Activated CD4-positive, alpha-beta memory T cell treated with anti-CD3 and anti-CD28 coated beads, Interleukin-2, amount 10 ng/mL, durations not matched to agents 7 days and 5 days (primary cell): ENCODE results near the gene SNRPD1. TPM values are rescaled to one million over a fixed set of nuclear protein-coding genes. Genes with fewer than 3 reads are reported as not detected.
A peak's percentile ranks its signal among the peaks of the same experiment; 100 is the strongest.
"Not testable (repeated sequence)": the region's sequence is repeated elsewhere in the genome, so short reads cannot be mapped to it uniquely, and the experiment has no call there.

ENCODE experiments used
- CTCF ChIA-PET: fragments of 350-600 bp; sonication (Branson Sonifier 250); formaldehyde crosslinking; loops from one replicate; lab custom pipeline; 2021; ENCODE audit warnings: antibody characterized with exemption, inconsistent platforms; lab: Charles Lee
- POLR2A ChIA-PET: fragments of 350-600 bp; sonication (Branson Sonifier 250); formaldehyde crosslinking; loops from one replicate; lab custom pipeline; 2021; ENCODE audit warnings: antibody characterized with exemption; lab: Charles Lee
- DNase-seq: peaks from one replicate; pipeline ENCODE4 v3.0.0-alpha.2; 2020
- H3K27ac Mint-ChIP-seq: one replicate; pipeline ENCODE4 v1.8.0; 2021; ENCODE audit warnings: mild to moderate bottlenecking, mixed read lengths
- H3K27me3 Mint-ChIP-seq: one replicate; pipeline ENCODE4 v1.8.0; 2021; ENCODE audit warnings: mixed read lengths
- H3K36me3 Mint-ChIP-seq: one replicate; pipeline ENCODE4 v1.8.0; 2021; ENCODE audit warnings: low read depth, mixed read lengths
- H3K4me1 Mint-ChIP-seq: one replicate; pipeline ENCODE4 v1.8.0; 2021; ENCODE audit warnings: mixed read lengths
- H3K4me3 Mint-ChIP-seq: one replicate; pipeline ENCODE4 v1.8.0; 2021; ENCODE audit warnings: mild to moderate bottlenecking, mixed read lengths
- H3K9me3 Mint-ChIP-seq: one replicate; pipeline ENCODE4 v1.8.0; 2021; ENCODE audit warnings: mixed read lengths
- total RNA-seq, 2 experiments: library from RNA; stranded (reverse); gene quantifications; one replicate each; pipeline ENCODE4 v1.2.3, GENCODE V29; 2021

The SNRPD1 gene
- total RNA-seq, 2 experiments from 2014 or later: 96.6 to 97.5 TPM

- POLR2A ChIA-PET: interaction anchor here (4.8 kb wide), 1 partner anchor 9 kb away, joined by 178 read pairs; the partner anchor contains the start of gene SNRPD1
- DNase-seq: no peak
- H3K9me3 Mint-ChIP-seq: no peaks in the 10 kb centered on the region
- H3K27me3 Mint-ChIP-seq: no peaks in the 10 kb centered on the region
- H3K27ac Mint-ChIP-seq: peak overlapping the region; percentile 24
- no peaks in the 10 kb centered on the region for H3K36me3 Mint-ChIP-seq
- H3K4me1 Mint-ChIP-seq: peaks cover 32% of the 10 kb centered on the region
- H3K4me3 Mint-ChIP-seq: peak overlapping the region; percentile 30
- CTCF ChIA-PET: interaction anchor here (0.7 to 5.9 kb wide), 2 partner anchors 9 to 29 kb away, joined by 4 to 162 read pairs; partner anchors contain the start of gene SNRPD1
Observed at GRCh38 chr18:21602299-21602587, 9.9 kb upstream of the SNRPD1 start.

GRCh38 chr18:21604671-21605070, 7.4 kb upstream of the SNRPD1 start:
- Mint-ChIP-seq H3K27me3 (no peaks in the 10 kb centered on the region), H3K9me3 (no peaks in the 10 kb centered on the region), H3K4me1 (peaks cover 19% of the 10 kb centered on the region), H3K4me3 (no peak overlapping the region), H3K27ac (no peak overlapping the region), H3K36me3 (no peaks in the 10 kb centered on the region)
- no peak for DNase-seq
- CTCF ChIA-PET: no interaction called here
- POLR2A ChIA-PET: interaction anchor here (0.9 kb wide), 1 partner anchor 13 kb away, joined by 3 read pairs; no protein-coding TSS in a partner anchor

GRCh38 chr18:21605213-21605612, 6.9 kb upstream of the SNRPD1 start:
- no peak overlapping the region for H3K4me3 Mint-ChIP-seq
- POLR2A ChIA-PET: interaction anchor here (0.9 kb wide), 1 partner anchor 13 kb away, joined by 3 read pairs; no protein-coding TSS in a partner anchor
- peaks cover 19% of the 10 kb centered on the region for H3K4me1 Mint-ChIP-seq
- no peaks in the 10 kb centered on the region for H3K36me3 Mint-ChIP-seq
- no peak overlapping the region for H3K27ac Mint-ChIP-seq
- no peak for DNase-seq
- no peaks in the 10 kb centered on the region for H3K9me3 Mint-ChIP-seq
- CTCF ChIA-PET: no interaction called here
- no peaks in the 10 kb centered on the region for H3K27me3 Mint-ChIP-seq

- ChIA-PET CTCF (interaction anchor here (0.7 to 6.2 kb wide), 8 partner anchors 10 to 239 kb away, joined by 3 to 162 read pairs (median 4); partner anchors contain the start of genes ABHD3, ESCO1 and MIB1), POLR2A (interaction anchor here (0.8 to 6.6 kb wide), 13 partner anchors 10 to 136 kb away, joined by 3 to 178 read pairs (median 8); partner anchors contain the start of genes ABHD3, ESCO1 and MIB1)
- Mint-ChIP-seq H3K27ac (peak overlapping the region; percentile 94), H3K4me1 (peaks cover 34% of the 10 kb centered on the region), H3K36me3 (peaks cover 29% of the 10 kb centered on the region), H3K4me3 (peak overlapping the region; percentile 92)
- H3K9me3 Mint-ChIP-seq, H3K27me3 Mint-ChIP-seq, DNase-seq: not testable (repeated sequence)
Observed at GRCh38 chr18:21611401-21612124, 551 bp upstream of the SNRPD1 start.

GRCh38 chr18:21621640-21622039, 9.5 kb downstream of the SNRPD1 start:
- not testable (repeated sequence) for H3K9me3 Mint-ChIP-seq, H3K4me3 Mint-ChIP-seq, H3K27ac Mint-ChIP-seq, H3K27me3 Mint-ChIP-seq, DNase-seq
- CTCF ChIA-PET: interaction anchor here (1.6 kb wide), 1 partner anchor 21 kb away, joined by 4 read pairs; the partner anchor contains the start of gene ESCO1
- Mint-ChIP-seq H3K36me3 (peaks cover 48% of the 10 kb centered on the region), H3K4me1 (peaks cover 21% of the 10 kb centered on the region)
- POLR2A ChIA-PET: interaction anchor here (1.0 kb wide), 1 partner anchor 9 kb away, joined by 3 read pairs; no protein-coding TSS in a partner anchor

GRCh38 chr18:21629089-21629832, 17.1 kb downstream of the SNRPD1 start:
- Mint-ChIP-seq H3K9me3 (no peaks in the 10 kb centered on the region), H3K27me3 (no peaks in the 10 kb centered on the region), H3K4me3 (peak overlapping the region; percentile 0), H3K27ac (peak overlapping the region; percentile 71), H3K4me1 (peaks cover 21% of the 10 kb centered on the region), H3K36me3 (peaks cover 49% of the 10 kb centered on the region)
- POLR2A ChIA-PET: interaction anchor here (0.7 to 2.4 kb wide), 6 partner anchors 14 to 111 kb away, joined by 3 to 10 read pairs (median 4); partner anchors contain the start of genes ABHD3, ESCO1, MIB1 and SNRPD1
- CTCF ChIA-PET: interaction anchor here (0.8 to 5.7 kb wide), 2 partner anchors 17 to 29 kb away, joined by 3 to 24 read pairs; partner anchors contain the start of gene ESCO1
- no peak for DNase-seq

GRCh38 chr18:21632393-21632792, 20.3 kb downstream of the SNRPD1 start:
- Mint-ChIP-seq H3K27me3 (no peaks in the 10 kb centered on the region), H3K4me1 (peaks cover 19% of the 10 kb centered on the region), H3K27ac (no peak overlapping the region), H3K4me3 (no peak overlapping the region), H3K9me3 (no peaks in the 10 kb centered on the region), H3K36me3 (peaks cover 50% of the 10 kb centered on the region)
- CTCF ChIA-PET: interaction anchor here (0.7 to 5.7 kb wide), 3 partner anchors 25 to 202 kb away, joined by 3 to 24 read pairs (median 5); partner anchors contain the start of gene ESCO1
- POLR2A ChIA-PET: interaction anchor here (0.7 to 1.5 kb wide), 5 partner anchors 20 to 218 kb away, joined by 3 to 4 read pairs (median 3); partner anchors contain the start of genes ESCO1 and SNRPD1
- no peak for DNase-seq

- no peak for DNase-seq
- Mint-ChIP-seq H3K9me3 (no peaks in the 10 kb centered on the region), H3K36me3 (peaks cover 37% of the 10 kb centered on the region), H3K27me3 (no peaks in the 10 kb centered on the region), H3K4me1 (peaks cover 2% of the 10 kb centered on the region), H3K4me3 (no peak overlapping the region), H3K27ac (no peak overlapping the region)
- CTCF ChIA-PET: no interaction called here
- POLR2A ChIA-PET: no interaction called here
Observed at GRCh38 chr18:21634588-21635199, 22.6 kb downstream of the SNRPD1 start.

GRCh38 chr18:21636769-21637168, 24.7 kb downstream of the SNRPD1 start:
- ChIA-PET CTCF (no interaction called here), POLR2A (interaction anchor here (2.4 kb wide), 1 partner anchor 25 kb away, joined by 7 read pairs; the partner anchor contains the start of gene SNRPD1)
- no peak overlapping the region for H3K27ac Mint-ChIP-seq

GRCh38 chr18:21638822-21639221, 26.7 kb downstream of the SNRPD1 start:
- H3K27me3 Mint-ChIP-seq: no peaks in the 10 kb centered on the region
- ChIA-PET CTCF (interaction anchor here (1.5 kb wide), 1 partner anchor 28 kb away, joined by 3 read pairs; no protein-coding TSS in a partner anchor), POLR2A (interaction anchor here (1.1 kb wide), 1 partner anchor 102 kb away, joined by 3 read pairs; the partner anchor contains the start of gene MIB1)
- no peak for DNase-seq
- H3K27ac Mint-ChIP-seq: no peak overlapping the region
- peaks cover 31% of the 10 kb centered on the region for H3K36me3 Mint-ChIP-seq
- H3K4me3 Mint-ChIP-seq: no peak overlapping the region
- no peaks in the 10 kb centered on the region for H3K4me1 Mint-ChIP-seq
- no peaks in the 10 kb centered on the region for H3K9me3 Mint-ChIP-seq

More at GRCh38 chr18:21636769-21637168, 24.7 kb downstream of the SNRPD1 start:
- H3K4me3 Mint-ChIP-seq: no peak overlapping the region
- DNase-seq: no peak
- H3K9me3 Mint-ChIP-seq: no peaks in the 10 kb centered on the region
- H3K27me3 Mint-ChIP-seq: no peaks in the 10 kb centered on the region
- peaks cover 33% of the 10 kb centered on the region for H3K36me3 Mint-ChIP-seq
- H3K4me1 Mint-ChIP-seq: no peaks in the 10 kb centered on the region

- not testable (repeated sequence) for H3K27ac Mint-ChIP-seq, H3K27me3 Mint-ChIP-seq, H3K4me1 Mint-ChIP-seq, DNase-seq, H3K4me3 Mint-ChIP-seq, H3K9me3 Mint-ChIP-seq
- CTCF ChIA-PET: interaction anchor here (1.2 to 1.5 kb wide), 2 partner anchors 28 to 29 kb away, joined by 3 to 4 read pairs; partner anchors contain the start of gene SNRPD1
- peaks cover 22% of the 10 kb centered on the region for H3K36me3 Mint-ChIP-seq
- POLR2A ChIA-PET: interaction anchor here (0.6 to 1.1 kb wide), 2 partner anchors 26 to 34 kb away, joined by 3 read pairs; no protein-coding TSS in a partner anchor
Observed at GRCh38 chr18:21640375-21640774, 28.3 kb downstream of the SNRPD1 start.

GRCh38 chr18:21650311-21650710, 38.2 kb downstream of the SNRPD1 start:
- POLR2A ChIA-PET: no interaction called here
- Mint-ChIP-seq H3K4me3 (no peak overlapping the region), H3K9me3 (peaks cover 2% of the 10 kb centered on the region), H3K27me3 (no peaks in the 10 kb centered on the region), H3K4me1 (peaks cover 5% of the 10 kb centered on the region), H3K27ac (no peak overlapping the region), H3K36me3 (peaks cover 30% of the 10 kb centered on the region)
- DNase-seq: no peak
- CTCF ChIA-PET: no interaction called here
